ENCODE data around the gene CYP2E1.

CYP2E1 gene

DNA sequence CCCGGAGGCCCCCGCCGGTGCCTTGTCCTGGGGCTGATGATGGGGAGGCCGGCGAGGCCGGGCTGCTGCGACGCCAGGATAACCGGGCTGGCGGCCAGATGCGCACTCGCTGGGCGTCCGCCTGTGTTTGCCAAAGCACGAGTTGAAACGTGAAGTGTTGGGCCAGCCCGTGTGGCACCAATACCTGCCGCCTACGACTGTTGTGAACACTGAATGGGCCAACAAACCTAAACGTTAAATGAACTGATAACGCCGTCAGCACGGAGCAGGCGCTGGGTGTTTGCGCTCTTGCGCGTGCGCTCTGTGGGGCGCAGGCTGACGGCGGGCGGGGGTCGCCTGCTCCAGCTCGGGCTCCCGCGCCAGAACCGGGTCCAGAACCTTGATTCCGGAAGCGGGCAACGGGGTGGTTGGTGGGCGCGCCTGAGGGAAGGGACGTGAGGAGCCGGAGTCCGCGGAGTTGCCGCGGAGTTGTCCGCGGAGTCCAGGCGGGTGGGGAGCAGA lies 658 bp downstream of the CYP2E1 start:
- H3K4me3 ChIP-seq: no peak overlapping the region
- H3K9ac ChIP-seq (ENCODE audit: insufficient read length): no peak overlapping the region
- no peak for TF ChIP-seq EZH2 (IDR thresholded peaks at IDR 0.05)
- TF ChIP-seq POLR2AphosphoS5 (IDR thresholded peaks at IDR 0.05; ENCODE audit: borderline replicate concordance, low read depth, low read length): no peak
- no peak for TF ChIP-seq FOXP2 (optimal IDR thresholded peaks at IDR 0.05; ENCODE audit: control extremely low read depth, extremely low read length, insufficient read depth)
- no peak overlapping the region for H3K27ac ChIP-seq
- no peak for DNase-seq (ENCODE audit: low read depth, low spot score)
- H3K36me3 ChIP-seq (ENCODE audit: insufficient read depth, low read length): no peaks in the 10 kb centered on the region
- no peaks in the 10 kb centered on the region for H3K9me3 ChIP-seq (ENCODE audit: low read depth, low read length)

DNA sequence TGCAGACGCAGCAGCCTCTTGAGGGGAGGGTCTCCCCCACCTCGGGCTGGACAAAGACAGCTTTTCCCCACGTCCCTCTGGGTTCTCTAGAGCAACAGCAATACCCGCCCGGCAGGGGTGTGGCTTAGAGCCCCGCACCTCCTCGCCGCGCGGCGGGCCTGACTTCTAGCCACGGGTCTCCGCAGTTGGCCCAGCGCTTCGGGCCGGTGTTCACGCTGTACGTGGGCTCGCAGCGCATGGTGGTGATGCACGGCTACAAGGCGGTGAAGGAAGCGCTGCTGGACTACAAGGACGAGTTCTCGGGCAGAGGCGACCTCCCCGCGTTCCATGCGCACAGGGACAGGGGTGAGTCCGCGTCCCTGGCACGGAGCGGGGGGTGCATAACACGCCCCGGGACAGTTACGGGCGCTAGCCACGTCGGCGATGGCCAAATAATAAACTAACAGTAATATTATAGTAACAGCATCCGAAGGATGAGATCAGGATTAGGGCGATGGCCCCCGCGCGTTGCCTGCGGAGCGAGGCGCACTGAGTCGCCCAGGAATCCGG lies 1.2 kb downstream of the CYP2E1 start:
- no peak overlapping the region for H3K4me3 ChIP-seq
- no peaks in the 10 kb centered on the region for H3K36me3 ChIP-seq (ENCODE audit: insufficient read depth, low read length)
- no peaks in the 10 kb centered on the region for H3K9me3 ChIP-seq (ENCODE audit: low read depth, low read length)
- TF ChIP-seq EZH2 (IDR thresholded peaks at IDR 0.05) (no peak), FOXP2 (optimal IDR thresholded peaks at IDR 0.05; ENCODE audit: control extremely low read depth, extremely low read length, insufficient read depth) (no peak), POLR2AphosphoS5 (IDR thresholded peaks at IDR 0.05; ENCODE audit: borderline replicate concordance, low read depth, low read length) (no peak)
- DNase-seq (ENCODE audit: low read depth, low spot score): no peak
- H3K9ac ChIP-seq (ENCODE audit: insufficient read length): no peak overlapping the region
- no peak overlapping the region for H3K27ac ChIP-seq

DNA sequence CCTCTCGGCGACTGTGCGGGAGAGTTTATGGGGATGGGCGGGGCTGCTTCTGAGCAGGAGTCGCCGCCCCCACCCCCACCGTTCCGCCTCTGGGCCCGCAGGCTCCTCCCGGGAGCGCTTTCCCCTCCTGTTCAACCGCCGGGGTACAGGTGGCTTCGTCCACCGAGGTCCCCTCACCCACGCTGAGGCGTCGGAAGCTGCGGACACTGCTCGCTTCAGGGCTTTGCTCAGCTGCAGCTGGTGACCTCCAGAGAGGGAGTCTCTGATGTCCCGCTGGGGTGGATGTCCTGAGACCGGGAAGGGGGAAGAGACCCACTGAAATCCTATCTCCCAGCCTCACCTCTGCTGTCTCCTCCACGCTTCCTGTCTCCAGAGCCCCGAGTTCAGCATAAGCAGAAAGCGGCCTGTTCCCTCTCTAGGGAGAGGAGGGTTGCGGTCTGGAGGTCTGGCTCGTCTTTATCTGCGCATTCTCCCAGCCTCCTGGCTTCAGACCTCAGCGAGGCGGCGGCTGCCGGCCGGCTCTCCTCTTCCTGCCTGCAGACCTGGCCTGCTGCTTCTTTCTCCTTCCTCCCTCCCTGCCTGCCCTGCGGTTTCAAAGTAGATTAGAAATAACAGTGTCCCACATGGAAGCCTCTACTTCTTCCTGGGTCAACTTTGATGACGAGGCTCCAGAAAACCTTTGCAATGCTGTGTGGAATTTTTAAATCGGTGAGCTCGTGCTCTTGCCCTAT lies 1.8 kb downstream of the CYP2E1 start:
- H3K9ac ChIP-seq (ENCODE audit: insufficient read length): no peak overlapping the region
- no peaks in the 10 kb centered on the region for H3K9me3 ChIP-seq (ENCODE audit: low read depth, low read length)
- no peak overlapping the region for H3K27ac ChIP-seq
- DNase-seq (ENCODE audit: low read depth, low spot score): no peak
- no peaks in the 10 kb centered on the region for H3K36me3 ChIP-seq (ENCODE audit: insufficient read depth, low read length)
- H3K4me3 ChIP-seq: no peak overlapping the region
- no peak for TF ChIP-seq FOXP2 (optimal IDR thresholded peaks at IDR 0.05; ENCODE audit: control extremely low read depth, extremely low read length, insufficient read depth)
- no peak for TF ChIP-seq POLR2AphosphoS5 (IDR thresholded peaks at IDR 0.05; ENCODE audit: borderline replicate concordance, low read depth, low read length)
- no peak for TF ChIP-seq EZH2 (IDR thresholded peaks at IDR 0.05)

DNA sequence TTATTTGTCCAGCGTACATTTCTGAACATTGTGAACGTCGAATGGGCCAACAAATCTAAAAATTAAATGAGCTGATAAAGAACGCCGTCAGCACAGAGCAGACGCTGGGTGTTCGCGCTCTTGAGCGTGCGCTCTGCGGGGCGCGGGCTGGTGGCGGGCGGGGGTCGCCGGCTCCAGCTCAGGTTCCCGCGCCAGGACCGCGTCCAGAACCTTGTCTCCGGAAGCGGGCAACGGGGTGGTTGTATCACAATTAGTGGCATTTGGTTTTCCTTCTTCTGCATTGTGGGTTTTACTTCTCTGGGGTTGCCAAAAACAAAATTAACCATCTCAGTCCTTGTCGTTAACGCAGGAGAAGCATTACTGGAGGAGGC lies 2.4 kb downstream of the CYP2E1 start:
- Histone ChIP-seq H3K9ac (ENCODE audit: insufficient read length) (no peak overlapping the region), H3K9me3 (ENCODE audit: low read depth, low read length) (no peaks in the 10 kb centered on the region), H3K27ac (no peak overlapping the region), H3K36me3 (ENCODE audit: insufficient read depth, low read length) (no peaks in the 10 kb centered on the region), H3K4me3 (no peak overlapping the region)
- no peak for DNase-seq (ENCODE audit: low read depth, low spot score)
- TF ChIP-seq EZH2 (IDR thresholded peaks at IDR 0.05) (no peak), POLR2AphosphoS5 (IDR thresholded peaks at IDR 0.05; ENCODE audit: borderline replicate concordance, low read depth, low read length) (no peak), FOXP2 (optimal IDR thresholded peaks at IDR 0.05; ENCODE audit: control extremely low read depth, extremely low read length, insufficient read depth) (no peak)

DNA sequence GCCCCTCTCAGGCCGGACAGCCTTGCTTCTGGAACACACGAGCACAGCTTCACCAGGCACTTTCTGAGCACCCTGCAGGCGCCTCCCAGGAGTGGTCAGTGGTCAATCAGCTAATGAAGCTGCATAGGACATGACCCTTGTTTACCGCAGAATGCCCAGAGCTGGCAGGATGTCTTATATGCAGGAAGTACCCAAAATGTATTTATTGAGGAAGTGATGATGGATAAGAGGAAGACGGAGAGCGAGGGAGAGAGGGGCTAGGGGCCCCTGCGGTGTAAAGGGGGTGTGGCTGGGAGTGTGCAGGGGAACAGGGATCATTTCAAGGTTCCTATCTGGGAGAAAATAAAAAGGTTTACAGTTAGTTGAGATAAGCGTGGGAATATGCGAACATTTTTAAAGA lies 3.3 kb downstream of the CYP2E1 start:
- no peak overlapping the region for H3K9ac ChIP-seq (ENCODE audit: insufficient read length)
- H3K9me3 ChIP-seq (ENCODE audit: low read depth, low read length): no peaks in the 10 kb centered on the region
- no peaks in the 10 kb centered on the region for H3K36me3 ChIP-seq (ENCODE audit: insufficient read depth, low read length)
- no peak overlapping the region for H3K27ac ChIP-seq
- DNase-seq (ENCODE audit: low read depth, low spot score): no peak
- no peak overlapping the region for H3K4me3 ChIP-seq
- TF ChIP-seq EZH2 (IDR thresholded peaks at IDR 0.05) (no peak), FOXP2 (optimal IDR thresholded peaks at IDR 0.05; ENCODE audit: control extremely low read depth, extremely low read length, insufficient read depth) (no peak), POLR2AphosphoS5 (IDR thresholded peaks at IDR 0.05; ENCODE audit: borderline replicate concordance, low read depth, low read length) (no peak)

DNA sequence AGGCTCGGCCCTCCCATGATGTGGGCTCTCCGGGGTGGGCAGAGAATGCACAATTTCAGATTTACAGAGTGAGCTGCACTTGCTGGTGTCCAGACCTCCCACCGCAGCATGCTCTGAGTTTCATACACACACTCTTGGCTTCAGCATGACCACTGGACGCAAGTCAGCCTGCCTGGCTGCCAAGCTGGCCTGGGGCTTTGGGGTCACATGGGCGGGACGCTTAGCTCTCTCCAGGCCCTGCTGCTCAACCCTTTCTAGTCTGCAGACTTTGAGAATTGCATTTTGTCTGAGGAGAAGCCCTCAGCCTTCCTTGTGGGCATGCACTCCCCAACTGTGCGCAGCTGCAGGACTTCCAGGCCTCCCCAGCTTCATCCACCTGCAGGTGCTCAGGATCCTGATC lies 5.7 kb downstream of the CYP2E1 start:
- no peak for DNase-seq (ENCODE audit: low read depth, low spot score)
- TF ChIP-seq FOXP2 (optimal IDR thresholded peaks at IDR 0.05; ENCODE audit: control extremely low read depth, extremely low read length, insufficient read depth) (no peak), EZH2 (IDR thresholded peaks at IDR 0.05) (no peak), POLR2AphosphoS5 (IDR thresholded peaks at IDR 0.05; ENCODE audit: borderline replicate concordance, low read depth, low read length) (no peak)
- Histone ChIP-seq H3K4me3 (no peak overlapping the region), H3K27ac (no peak overlapping the region), H3K9me3 (ENCODE audit: low read depth, low read length) (no peaks in the 10 kb centered on the region), H3K9ac (ENCODE audit: insufficient read length) (no peak overlapping the region), H3K36me3 (ENCODE audit: insufficient read depth, low read length) (no peaks in the 10 kb centered on the region)

DNA sequence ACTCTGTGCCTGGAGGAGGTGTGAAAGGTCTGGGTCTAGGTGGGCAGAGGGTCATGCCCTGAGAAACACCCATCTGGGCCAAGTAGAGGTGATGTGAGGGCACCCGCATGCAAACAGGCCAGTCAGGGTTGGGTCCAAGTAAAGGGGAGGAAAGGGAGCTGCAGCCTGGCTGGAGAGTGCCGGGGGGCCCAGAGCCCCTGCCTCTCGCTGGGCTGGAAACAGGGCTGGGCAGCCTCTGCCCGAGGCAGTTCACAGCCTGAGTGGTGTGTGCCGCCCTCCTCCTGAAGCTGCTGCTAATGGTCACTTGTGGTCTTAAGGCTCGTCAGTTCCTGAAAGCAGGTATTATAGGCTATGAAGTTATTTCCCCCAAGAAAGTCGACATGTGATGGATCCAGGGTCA lies 7.3 kb downstream of the CYP2E1 start:
- no peak overlapping the region for H3K27ac ChIP-seq
- no peaks in the 10 kb centered on the region for H3K9me3 ChIP-seq (ENCODE audit: low read depth, low read length)
- no peak for DNase-seq (ENCODE audit: low read depth, low spot score)
- TF ChIP-seq POLR2AphosphoS5 (IDR thresholded peaks at IDR 0.05; ENCODE audit: borderline replicate concordance, low read depth, low read length): no peak
- no peak for TF ChIP-seq EZH2 (IDR thresholded peaks at IDR 0.05)
- no peak for TF ChIP-seq FOXP2 (optimal IDR thresholded peaks at IDR 0.05; ENCODE audit: control extremely low read depth, extremely low read length, insufficient read depth)
- H3K9ac ChIP-seq (ENCODE audit: insufficient read length): no peak overlapping the region
- H3K4me3 ChIP-seq: no peak overlapping the region
- H3K36me3 ChIP-seq (ENCODE audit: insufficient read depth, low read length): no peaks in the 10 kb centered on the region

DNA sequence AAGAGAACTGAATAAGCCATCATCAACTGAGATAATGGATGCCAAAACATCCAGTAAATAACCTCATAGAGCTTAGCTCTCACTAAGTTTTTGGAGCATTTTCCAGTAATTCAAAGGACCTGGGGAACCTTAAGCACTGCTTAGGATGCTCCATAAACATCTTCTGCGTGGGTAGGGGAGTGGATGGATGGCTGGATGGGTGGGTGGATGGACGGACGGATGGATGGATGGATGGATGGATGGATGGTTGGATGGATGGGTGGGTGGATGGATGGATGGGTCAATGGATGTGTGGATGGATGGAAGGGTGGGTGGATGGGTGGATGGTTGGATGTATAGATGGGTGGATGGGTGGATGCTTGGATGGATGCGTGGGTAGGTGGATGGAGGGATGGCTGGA lies 9.0 kb downstream of the CYP2E1 start:
- no peaks in the 10 kb centered on the region for H3K9me3 ChIP-seq (ENCODE audit: low read depth, low read length)
- TF ChIP-seq EZH2 (IDR thresholded peaks at IDR 0.05) (no peak), FOXP2 (optimal IDR thresholded peaks at IDR 0.05; ENCODE audit: control extremely low read depth, extremely low read length, insufficient read depth) (no peak), POLR2AphosphoS5 (IDR thresholded peaks at IDR 0.05; ENCODE audit: borderline replicate concordance, low read depth, low read length) (no peak)
- DNase-seq (ENCODE audit: low read depth, low spot score): no peak

More for the DNA sequence above, 9.0 kb downstream of the CYP2E1 start:
- H3K36me3 ChIP-seq (ENCODE audit: insufficient read depth, low read length): no peaks in the 10 kb centered on the region
- no peak overlapping the region for H3K27ac ChIP-seq
- H3K9ac ChIP-seq (ENCODE audit: insufficient read length): no peak overlapping the region
- H3K4me3 ChIP-seq: no peak overlapping the region
